HEK293 (cell line): ENCODE results near the gene ELAPOR2.
"Not testable (repeated sequence)": the region's sequence is repeated elsewhere in the genome, so short reads cannot be mapped to it uniquely, and the experiment has no call there.

Source experiments
- CTCF ChIP-seq: fragments of 450-650 bp; formaldehyde crosslinking; IDR thresholded peaks from 2 replicates; pipeline ENCODE4 v1.5.1; 2016; ENCODE audit warnings: missing biosample characterization, missing genetic modification characterization
- ZBTB20 ChIP-seq: fragments of 450-650 bp; formaldehyde crosslinking; IDR thresholded peaks from 2 replicates; pipeline ENCODE4 v1.5.1; 2016; ENCODE audit warnings: missing biosample characterization, missing genetic modification characterization
- ZNF792 ChIP-seq: fragments of 450-650 bp; formaldehyde crosslinking; IDR thresholded peaks from 2 replicates; pipeline ENCODE4 v1.5.1; 2016; ENCODE audit warnings: missing biosample characterization, missing genetic modification characterization

- TF ChIP-seq ZNF792 (tag by site-specific recombination); ZBTB20 (tag by site-specific recombination); CTCF: not testable (repeated sequence)
These were observed 14.7 kb downstream of the ELAPOR2 start for GRCh38 chr7:87044713-87045112.
